Stimulated activated CD8-positive, alpha-beta memory T cell treated with anti-CD3 and anti-CD28 coated beads, Interleukin-12 subunit alpha, Interleukin-12 subunit beta, amount 100 ng/mL, for 24 hours (primary cell): ENCODE results near the gene SUMO3.

ENCODE experiments used
- DNase-seq: peaks from one replicate; pipeline ENCODE4 v3.0.0-alpha.2; 2020; ENCODE audit errors: extremely low read depth

Gene SUMO3

DNA sequence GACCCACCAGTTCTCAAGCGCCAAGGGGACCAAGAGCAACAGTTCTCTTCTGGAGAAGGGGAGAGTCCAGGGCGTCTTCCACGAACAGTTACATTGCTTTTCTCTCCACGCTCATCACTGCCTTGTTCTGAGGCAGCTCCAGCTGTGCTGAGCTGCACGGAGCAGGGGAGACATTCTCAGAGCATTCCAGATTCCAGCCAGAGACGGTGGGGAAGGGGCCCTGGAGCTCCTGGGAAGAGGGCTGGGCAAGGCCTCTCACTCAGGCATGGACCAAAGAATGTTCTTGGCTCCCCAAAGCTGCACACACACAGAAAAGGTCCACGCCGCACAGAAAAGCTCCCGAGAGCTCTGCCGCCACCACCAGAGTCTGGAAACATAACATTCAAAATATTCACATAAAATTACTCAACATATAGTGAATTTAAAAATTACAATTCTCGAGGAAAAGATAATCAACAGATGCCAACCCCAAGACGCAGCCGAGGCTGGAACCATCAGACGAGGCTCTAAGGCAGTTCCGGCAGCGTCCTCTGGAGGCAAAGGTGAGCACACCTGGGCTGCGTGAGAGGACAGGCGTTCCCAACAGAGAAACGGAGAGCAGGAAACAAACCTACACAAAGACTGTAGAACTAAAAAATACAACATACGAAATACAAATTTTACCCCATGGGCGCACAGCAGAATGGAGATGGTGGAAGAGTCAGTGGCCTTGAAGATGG is 56.7 kb downstream of the SUMO3 start:
- no peak for DNase-seq

DNA sequence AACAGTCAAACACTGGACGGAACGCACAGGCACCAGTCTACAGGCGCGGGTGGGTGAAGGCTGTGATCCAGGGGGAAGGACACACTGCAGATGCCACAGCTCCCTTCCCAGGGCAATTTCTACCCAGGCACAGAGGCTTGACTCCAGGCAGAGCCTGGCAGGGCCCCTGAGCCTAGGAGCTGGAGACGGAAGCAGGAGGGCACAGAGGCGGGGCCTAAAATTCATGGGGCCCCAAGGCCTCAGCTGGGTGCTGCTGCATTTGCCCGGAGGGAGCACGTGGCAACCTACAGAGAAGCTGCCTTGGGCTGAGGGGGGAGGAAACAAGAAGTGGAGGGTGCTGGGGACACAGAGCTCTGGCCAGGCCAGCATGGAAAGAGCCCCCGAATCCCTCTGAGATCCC is 57.5 kb downstream of the SUMO3 start:
- DNase-seq, result no peak

- DNase-seq, result no peak
Measured at GRCh38 chr21:44759628-44760285, 58.1 kb downstream of the SUMO3 start.

GRCh38 chr21:44758781-44759627 is 58.9 kb downstream of the SUMO3 start:
- no peak for DNase-seq

DNA sequence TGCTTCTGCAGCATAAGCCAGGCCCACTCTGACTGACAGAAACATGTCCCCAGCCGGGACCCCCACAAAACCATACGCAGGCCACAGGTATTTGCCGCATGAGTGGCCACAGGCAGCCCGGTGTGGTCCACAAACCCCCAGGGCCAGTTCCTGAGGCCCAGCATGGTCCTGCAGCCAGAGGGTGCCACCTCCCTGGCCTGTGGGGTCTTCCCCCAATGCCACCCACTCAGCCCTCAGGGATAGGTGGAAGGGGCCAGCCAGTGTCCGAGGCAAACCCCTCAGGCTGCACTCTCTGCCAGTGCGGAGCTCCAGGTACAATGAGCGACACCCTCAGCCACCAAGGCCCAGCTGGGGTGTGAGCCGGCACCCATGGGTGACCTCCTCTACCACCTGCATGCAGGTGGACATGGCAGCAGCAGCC is 59.7 kb downstream of the SUMO3 start:
- DNase-seq, result no peak

DNA sequence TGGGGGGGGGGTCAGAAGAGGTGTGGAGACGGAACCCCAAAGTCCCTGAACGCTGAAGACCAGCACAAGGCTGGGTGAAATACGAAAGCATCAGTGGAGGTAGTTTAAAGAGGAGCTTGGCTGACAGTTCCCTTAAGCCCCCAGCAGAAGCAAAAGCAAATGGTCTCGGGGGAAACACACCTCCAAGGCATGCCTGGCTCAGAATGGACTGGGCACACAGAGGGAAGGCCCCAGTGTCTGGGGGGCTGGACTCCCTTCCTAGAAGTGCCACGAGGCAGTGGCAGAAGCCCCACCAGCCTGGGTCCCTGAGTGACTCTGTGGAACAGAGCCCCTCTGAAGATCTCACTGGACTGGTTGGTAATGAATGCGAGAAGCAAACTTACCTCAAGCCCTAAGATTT is 60.1 kb downstream of the SUMO3 start:
- DNase-seq, result no peak

DNA sequence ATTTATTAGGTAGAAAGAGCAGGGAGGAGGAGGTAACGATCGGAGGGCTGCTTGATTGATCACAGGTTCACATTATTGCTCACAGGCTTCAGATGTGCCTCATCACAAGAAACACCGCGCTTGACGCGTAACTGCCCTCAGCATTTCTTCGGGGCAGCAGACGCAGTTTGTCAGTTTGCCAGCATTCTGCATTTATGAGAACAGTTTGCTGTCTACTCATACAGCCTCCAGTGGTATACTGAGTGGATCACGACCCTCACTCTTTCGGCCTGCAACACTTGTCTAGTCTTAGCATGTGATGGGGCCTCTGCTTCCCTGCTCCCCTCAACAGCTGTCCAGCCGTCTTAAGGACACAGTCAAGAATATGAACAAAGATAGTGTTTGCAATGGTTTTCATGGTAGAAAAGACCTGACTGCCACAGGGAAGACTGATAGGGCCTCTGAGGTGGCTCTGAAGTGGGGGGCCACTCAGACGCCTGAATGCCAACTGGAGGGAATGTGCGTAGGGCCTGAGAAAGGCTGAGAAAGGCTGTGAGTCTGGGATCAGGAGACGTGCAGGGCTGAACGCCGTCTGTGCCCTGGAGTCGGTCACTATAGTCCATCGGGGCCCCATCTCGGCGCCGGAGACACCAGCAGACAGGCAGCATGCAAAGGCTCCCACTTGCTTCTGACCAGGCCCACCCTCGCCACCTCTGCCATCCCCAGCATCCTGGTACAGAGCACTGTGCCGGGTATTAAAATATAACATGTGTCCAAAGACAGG is 61.3 kb downstream of the SUMO3 start:
- DNase-seq, result no peak
